K562 (cell line): ENCODE measurements around the gene SRP9. TPM values are rescaled to one million over a fixed set of nuclear protein-coding genes. Genes with fewer than 3 reads are reported as not detected.

Experiments
- BCOR ChIP-seq: fragments of 450-650 bp; IDR thresholded peaks from 2 replicates; pipeline ENCODE4 v1.6.1; 2016
- FOXJ3 ChIP-seq: sonication (generic); formaldehyde crosslinking; IDR thresholded peaks from 2 replicates; pipeline ENCODE4 v1.4.0; 2020; ENCODE audit warnings: mild to moderate bottlenecking, missing genetic modification reagents
- FOXK1 ChIP-seq: sonication (generic); formaldehyde crosslinking; IDR thresholded peaks from 2 replicates; pipeline ENCODE4 v1.8.0; 2022; ENCODE audit warnings: missing genetic modification reagents, mild to moderate bottlenecking, borderline replicate concordance
- HNRNPUL1 ChIP-seq: fragments of 200-400 bp; formaldehyde crosslinking; IDR thresholded peaks from 2 replicates; pipeline ENCODE4 v1.6.1; 2017; ENCODE audit warnings: low read length
- KLF13 ChIP-seq: fragments of 450-650 bp; IDR thresholded peaks from 2 replicates; pipeline ENCODE4 v1.6.1; 2016; ENCODE audit warnings: missing genetic modification characterization, low read depth, mild to moderate bottlenecking, missing compliant biosample characterization, moderate library complexity, borderline replicate concordance
- MEF2A ChIP-seq: IDR thresholded peaks from 2 replicates; pipeline ENCODE4 v1.6.1; 2011; ENCODE audit warnings: low read depth, mild to moderate bottlenecking, low read length, moderate library complexity; ENCODE audit not compliant: control insufficient read depth
- MEIS2 ChIP-seq: fragments of 450-650 bp; IDR thresholded peaks from 2 replicates; pipeline ENCODE4 v1.6.1; 2014; ENCODE audit warnings: mild to moderate bottlenecking; ENCODE audit not compliant: partially characterized antibody
- MTF1 ChIP-seq: fragments of 250-450 bp; sonication (Bioruptor Pico); IDR thresholded peaks from 2 replicates; pipeline ENCODE4 v1.9.0; 2021; ENCODE audit warnings: moderate library complexity, mild to moderate bottlenecking, inconsistent platforms, borderline replicate concordance
- MYC ChIP-seq, 2 experiments: fragments of 250-450 bp in 1 of 2; sonication (Bioruptor Pico) in 1 of 2; IDR thresholded peaks; 2 replicates each; pipeline versions ENCODE4 v1.5.1 to v1.6.1; 2012 to 2021; ENCODE audit warnings: low read depth in 2 of 2, borderline replicate concordance in 1 of 2, improper control_type of control experiment in 1 of 2, low read length in 1 of 2, mild to moderate bottlenecking in 1 of 2, moderate library complexity in 1 of 2
- NR1H2 ChIP-seq: sonication (generic); formaldehyde crosslinking; IDR thresholded peaks from 2 replicates; pipeline ENCODE4 v1.4.0; 2020; ENCODE audit warnings: mild to moderate bottlenecking, missing genetic modification reagents
- NR4A1 ChIP-seq, 2 experiments: fragments of 250-450 bp in 1 of 2; fragments of 450-650 bp in 1 of 2; sonication (Bioruptor Pico) in 1 of 2; IDR thresholded peaks; 2 replicates each; pipeline versions ENCODE4 v1.4.0 to v1.6.1; 2016 to 2020; ENCODE audit warnings: mild to moderate bottlenecking in 2 of 2, missing compliant biosample characterization in 1 of 2, missing genetic modification characterization in 1 of 2, moderate library complexity in 1 of 2
- POLR3G ChIP-seq: IDR thresholded peaks from 2 replicates; pipeline ENCODE4 v1.6.1; 2011; ENCODE audit not compliant: insufficient read length, insufficient replicate concordance; ENCODE audit errors: extremely low read depth
- RBM25 ChIP-seq: fragments of 200-400 bp; formaldehyde crosslinking; IDR thresholded peaks from 2 replicates; pipeline ENCODE4 v1.6.1; 2018; ENCODE audit warnings: low read length, low read depth, moderate library complexity; ENCODE audit not compliant: severe bottlenecking
- RHOXF2B ChIP-seq: fragments of 250-450 bp; sonication (Bioruptor Pico); conservative IDR thresholded peaks from 2 replicates; pipeline ENCODE4 v1.5.1; 2021
- SIRT6 ChIP-seq: IDR thresholded peaks from one replicate; pipeline ENCODE4 v1.6.1; 2012; ENCODE audit warnings: low read depth, mild to moderate bottlenecking, control low read depth, inconsistent platforms, low read length, moderate library complexity
- SLC30A9 ChIP-seq: fragments of 250-450 bp; sonication (Bioruptor Pico); IDR thresholded peaks from 2 replicates; pipeline ENCODE4 v1.8.0; 2022; ENCODE audit warnings: mild to moderate bottlenecking, moderate library complexity
- SMAD3 ChIP-seq: fragments of 450-650 bp; formaldehyde crosslinking; conservative IDR thresholded peaks from 2 replicates; pipeline ENCODE4 v1.4.0; 2020; ENCODE audit warnings: mild to moderate bottlenecking
- SMARCC2 ChIP-seq: fragments of 450-650 bp; IDR thresholded peaks from 2 replicates; pipeline ENCODE4 v1.6.1; 2017; ENCODE audit warnings: antibody characterized with exemption, moderate library complexity, mild to moderate bottlenecking, low read depth
- THRAP3 ChIP-seq: fragments of 450-650 bp; IDR thresholded peaks from 2 replicates; pipeline ENCODE4 v1.6.1; 2016; ENCODE audit warnings: mild to moderate bottlenecking, inconsistent platforms, borderline replicate concordance
- ZC3H8 ChIP-seq: fragments of 450-650 bp; IDR thresholded peaks from 2 replicates; pipeline ENCODE4 v1.6.1; 2017
- ZNF316 ChIP-seq: fragments of 450-650 bp; IDR thresholded peaks from 2 replicates; pipeline ENCODE4 v1.6.1; 2016
- ZNF609 ChIP-seq: sonication (generic); formaldehyde crosslinking; IDR thresholded peaks from 2 replicates; pipeline ENCODE4 v1.8.1; 2023; ENCODE audit warnings: missing genetic modification reagents, mild to moderate bottlenecking, borderline replicate concordance
- polyA plus RNA-seq, 8 experiments: library from polyadenylated mRNA; depleted of rRNA in 4 of 8; stranded (reverse) in 5 of 8; unstranded in 3 of 8; fragments of >200 nt; fragmentation: Nextera tagmentation in 2 of 8; fragmentation: Illumina TruSeq in 1 of 8; extraction: Ambion mirVana in 2 of 8; extraction: Trizol in 1 of 8; gene quantifications; 2 replicates each; pipeline versions ENCODE4 v1.2.1 to v1.2.3, GENCODE V29; 2011 to 2014; ENCODE audit warnings: inconsistent platforms in 1 of 8, missing spikeins in 1 of 8
- total RNA-seq, 7 experiments: library from RNA; depleted of rRNA in 6 of 7; stranded (reverse); fragments of >200 nt in 6 of 7; fragmentation: Illumina TruSeq in 2 of 7; extraction: Trizol in 2 of 7; gene quantifications; 2 replicates each; pipeline versions ENCODE4 v1.2.1 to v1.2.3, GENCODE V29; 2011 to 2021; ENCODE audit warnings: low replicate concordance in 1 of 7
- TF ChIP-seq, protein P1 (sequence below): sonication (generic); formaldehyde crosslinking; IDR thresholded peaks from 2 replicates; pipeline ENCODE4 v1.8.0; 2022; ENCODE audit warnings: mild to moderate bottlenecking, low read depth, missing genetic modification reagents

The SRP9 gene
- total and polyA plus RNA-seq, 9 of the 15 experiments (the other 6 are each of a cell fraction or from before 2014, with no cell fraction given), result 273 to 1,892 (median 668) TPM

- TF ChIP-seq FOXJ3 (CRISPR knock-in tag) (no peak), ZC3H8 (no peak), MTF1 (CRISPR knock-in tag) (no peak), RHOXF2B (CRISPR knock-in tag) (0 out of 2 replicates have a peak, but pooled peaks have one; percentile 67), MEIS2 (peak; percentile 89), SMAD3 (no peak), ZNF316 (peak; percentile 45; the same call in 1 of the 2 replicates), FOXK1 (CRISPR knock-in tag) (no peak), BCOR (peak; percentile 57; the same call in 1 of the 2 replicates), SIRT6 (no peak), POLR3G (no peak), THRAP3 (no peak; the same call in 1 of the 2 replicates), NR1H2 (peak; percentile 60; the same call in 1 of the 2 replicates), HNRNPUL1 (no peak), MEF2A (no peak), SMARCC2 (no peak), ZNF609 (CRISPR knock-in tag) (peak; percentile 86; the same call in 1 of the 2 replicates), MYC (IDR thresholded peaks at IDR 0.05; ENCODE audit: low read depth, low read length) (peak; percentile 91), MYC (CRISPR knock-in tag; IDR thresholded peaks at IDR 0.05; ENCODE audit: borderline replicate concordance, low read depth) (peak; percentile 86; the same call in 1 of the 2 replicates), KLF13 (tag) (peak; percentile 90), RBM25 (peak; percentile 94), NR4A1 (CRISPR knock-in tag; IDR thresholded peaks at IDR 0.05) (no peak), NR4A1 (tag; IDR thresholded peaks at IDR 0.05) (no peak), SLC30A9 (CRISPR knock-in tag) (no peak)
- TF ChIP-seq, protein P1, sequence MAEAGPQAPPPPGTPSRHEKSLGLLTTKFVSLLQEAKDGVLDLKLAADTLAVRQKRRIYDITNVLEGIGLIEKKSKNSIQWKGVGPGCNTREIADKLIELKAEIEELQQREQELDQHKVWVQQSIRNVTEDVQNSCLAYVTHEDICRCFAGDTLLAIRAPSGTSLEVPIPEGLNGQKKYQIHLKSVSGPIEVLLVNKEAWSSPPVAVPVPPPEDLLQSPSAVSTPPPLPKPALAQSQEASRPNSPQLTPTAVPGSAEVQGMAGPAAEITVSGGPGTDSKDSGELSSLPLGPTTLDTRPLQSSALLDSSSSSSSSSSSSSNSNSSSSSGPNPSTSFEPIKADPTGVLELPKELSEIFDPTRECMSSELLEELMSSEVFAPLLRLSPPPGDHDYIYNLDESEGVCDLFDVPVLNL, result no peak
Measured at GRCh38 chr1:225777583-225778336, at the start of gene SRP9 (continued).
